Endodermal cell (in vitro differentiated cells): Measurements from ENCODE around the gene LTB. TPM values are rescaled to one million over a fixed set of nuclear protein-coding genes. Genes with fewer than 3 reads are reported as not detected.

Experiments used
- DNase-seq: peaks from one replicate; pipeline ENCODE4 v3.0.0-alpha.2; 2017
- H3K27ac ChIP-seq: 2 replicates; pipeline ENCODE4 v1.5.1; 2013; ENCODE audit warnings: mild to moderate bottlenecking, low read depth, low read length, moderate library complexity
- H3K27me3 ChIP-seq: 2 replicates; pipeline ENCODE4 v1.6.1; 2013; ENCODE audit warnings: mild to moderate bottlenecking, low read length, moderate library complexity; ENCODE audit not compliant: insufficient read depth, control insufficient read depth, poor library complexity, severe bottlenecking
- H3K36me3 ChIP-seq: 2 replicates; pipeline ENCODE4 v1.7.0; 2013; ENCODE audit warnings: mild to moderate bottlenecking, low read length, moderate library complexity; ENCODE audit not compliant: control insufficient read depth, insufficient read depth
- H3K4me1 ChIP-seq: one replicate; pipeline ENCODE4 v1.7.0; 2013; ENCODE audit warnings: low read length; ENCODE audit not compliant: control insufficient read depth, insufficient read depth
- H3K4me3 ChIP-seq: 2 replicates; pipeline ENCODE4 v1.5.1; 2013; ENCODE audit warnings: mild to moderate bottlenecking, low read length, moderate library complexity
- H3K9ac ChIP-seq: 2 replicates; pipeline ENCODE4 v1.6.1; 2013; ENCODE audit warnings: mild to moderate bottlenecking, low read length, moderate library complexity; ENCODE audit not compliant: poor library complexity, severe bottlenecking; ENCODE audit errors: extremely low read depth
- H3K9me3 ChIP-seq: 2 replicates; pipeline ENCODE4 v1.6.1; 2013; ENCODE audit warnings: mild to moderate bottlenecking, low read length, moderate library complexity; ENCODE audit not compliant: control insufficient read depth
- H3K27ac Mint-ChIP-seq: 2 replicates; pipeline ENCODE4 v1.8.0; 2020; ENCODE audit warnings: mixed read lengths
- H3K27me3 Mint-ChIP-seq: 2 replicates; pipeline ENCODE4 v1.8.0; 2021; ENCODE audit warnings: mild to moderate bottlenecking, mixed read lengths; ENCODE audit not compliant: insufficient read depth
- H3K36me3 Mint-ChIP-seq: 2 replicates; pipeline ENCODE4 v1.8.0; 2020; ENCODE audit warnings: low read depth, mixed read lengths
- H3K4me1 Mint-ChIP-seq: 2 replicates; pipeline ENCODE4 v1.8.0; 2020; ENCODE audit warnings: mixed read lengths
- H3K4me3 Mint-ChIP-seq: 2 replicates; pipeline ENCODE4 v1.8.0; 2020; ENCODE audit warnings: mild to moderate bottlenecking, moderate library complexity, mixed read lengths
- H3K9me3 Mint-ChIP-seq: 2 replicates; pipeline ENCODE4 v1.8.0; 2020; ENCODE audit warnings: mild to moderate bottlenecking, mixed read lengths
- whole genome bisulfite sequencing, 2 experiments: methylation state at CpG; one replicate each; pipeline versions ENCODE4 v1.1.5 to v1.1.7; 2013; ENCODE audit warnings: missing lambda C conversion rate in 2 of 2, mixed read lengths in 1 of 2; ENCODE audit not compliant: insufficient coverage in 1 of 2, insufficient read length in 1 of 2; 5-methylcytosine and 5-hydroxymethylcytosine counted together
- total RNA-seq, 2 donors: library from RNA; stranded (reverse); fragmentation: NEBNext Ultra II Directional in 1 of 2; extraction: Animal tissue kit (Norgen Biotek cat#: 25700) in 1 of 2; gene quantifications; 2 replicates in 1 of 2; 3 replicates in 1 of 2; pipeline ENCODE4 v1.2.1, GENCODE V29; 2021
- TF ChIP-seq, protein P1 (sequence below): fragments of 200-600 bp; sonication (generic); conservative IDR thresholded peaks from 2 replicates; pipeline ENCODE4 v1.5.0; 2021; ENCODE audit warnings: antibody characterized with exemption, mild to moderate bottlenecking

LTB gene
- total RNA-seq, 2 donors from 2014 or later = 1.3 TPM; not detected in 1

DNA sequence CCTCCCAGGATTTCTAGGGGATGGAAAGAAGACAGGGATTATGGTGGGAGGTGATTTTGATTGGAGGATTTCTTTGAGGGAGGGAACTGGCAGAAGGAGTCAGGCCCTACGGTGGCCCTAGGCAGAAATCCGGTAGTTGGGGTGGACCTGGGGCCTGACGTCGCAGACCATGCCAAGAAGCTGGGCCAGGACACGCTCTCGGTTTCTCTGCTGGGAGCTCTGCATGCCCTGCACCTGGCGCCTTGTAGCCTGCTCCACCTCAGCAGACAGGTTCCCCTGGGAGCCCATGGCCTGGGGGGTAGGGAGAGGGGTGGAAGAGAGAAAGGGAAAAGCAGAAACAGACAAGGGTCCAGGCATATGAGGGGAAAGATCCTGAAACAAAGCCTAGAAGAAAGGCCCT is 36.9 kb downstream of the LTB start:
- H3K36me3 ChIP-seq = peaks cover 24% of the 10 kb centered on the region
- TF ChIP-seq, protein P1, sequence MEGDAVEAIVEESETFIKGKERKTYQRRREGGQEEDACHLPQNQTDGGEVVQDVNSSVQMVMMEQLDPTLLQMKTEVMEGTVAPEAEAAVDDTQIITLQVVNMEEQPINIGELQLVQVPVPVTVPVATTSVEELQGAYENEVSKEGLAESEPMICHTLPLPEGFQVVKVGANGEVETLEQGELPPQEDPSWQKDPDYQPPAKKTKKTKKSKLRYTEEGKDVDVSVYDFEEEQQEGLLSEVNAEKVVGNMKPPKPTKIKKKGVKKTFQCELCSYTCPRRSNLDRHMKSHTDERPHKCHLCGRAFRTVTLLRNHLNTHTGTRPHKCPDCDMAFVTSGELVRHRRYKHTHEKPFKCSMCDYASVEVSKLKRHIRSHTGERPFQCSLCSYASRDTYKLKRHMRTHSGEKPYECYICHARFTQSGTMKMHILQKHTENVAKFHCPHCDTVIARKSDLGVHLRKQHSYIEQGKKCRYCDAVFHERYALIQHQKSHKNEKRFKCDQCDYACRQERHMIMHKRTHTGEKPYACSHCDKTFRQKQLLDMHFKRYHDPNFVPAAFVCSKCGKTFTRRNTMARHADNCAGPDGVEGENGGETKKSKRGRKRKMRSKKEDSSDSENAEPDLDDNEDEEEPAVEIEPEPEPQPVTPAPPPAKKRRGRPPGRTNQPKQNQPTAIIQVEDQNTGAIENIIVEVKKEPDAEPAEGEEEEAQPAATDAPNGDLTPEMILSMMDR = no peak
- no peak overlapping the region for H3K27ac Mint-ChIP-seq
- H3K27me3 ChIP-seq = no peaks in the 10 kb centered on the region
- 89 to 95% methylated on average over 6 to 7 of the region's 7 CpGs for WGBS, 2 experiments
- H3K36me3 Mint-ChIP-seq = peaks cover 19% of the 10 kb centered on the region
- H3K4me3 Mint-ChIP-seq = no peak overlapping the region
- no peaks in the 10 kb centered on the region for H3K9me3 Mint-ChIP-seq
- H3K27me3 Mint-ChIP-seq = no peaks in the 10 kb centered on the region
- H3K9me3 ChIP-seq = no peaks in the 10 kb centered on the region
- H3K9ac ChIP-seq = no peak overlapping the region
- peaks cover 15% of the 10 kb centered on the region for H3K4me1 Mint-ChIP-seq
- DNase-seq = no peak
- no peak overlapping the region for H3K27ac ChIP-seq
- peaks cover 6% of the 10 kb centered on the region for H3K4me1 ChIP-seq
- no peak overlapping the region for H3K4me3 ChIP-seq

DNA sequence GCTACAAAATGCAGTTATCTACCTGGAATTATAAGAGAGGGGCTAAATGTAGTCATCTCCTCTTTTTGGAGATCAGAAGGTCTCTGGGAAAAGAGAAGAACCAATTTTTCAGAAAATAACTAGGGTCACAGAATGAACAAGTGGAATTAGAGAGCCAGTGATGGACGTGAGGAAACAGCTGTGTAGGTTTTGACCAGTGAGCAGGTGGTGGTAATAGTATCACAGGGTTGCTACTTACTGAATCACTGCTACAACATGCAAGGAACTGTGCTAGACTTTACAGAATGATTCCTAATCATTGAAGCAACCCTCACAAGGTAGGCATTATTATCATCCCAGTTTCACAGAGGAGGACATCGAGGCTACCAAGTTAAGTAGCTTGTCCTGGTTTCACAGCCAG is 37.5 kb downstream of the LTB start:
- peaks cover 9% of the 10 kb centered on the region for H3K4me1 ChIP-seq
- H3K4me1 Mint-ChIP-seq = peaks cover 21% of the 10 kb centered on the region
- no peaks in the 10 kb centered on the region for H3K27me3 ChIP-seq
- 86 to 92% methylated on average over 1 to 2 of the region's 2 CpGs for WGBS, 2 experiments
- no peak for DNase-seq
- no peak overlapping the region for H3K9ac ChIP-seq
- H3K9me3 ChIP-seq = no peaks in the 10 kb centered on the region
- peaks cover 26% of the 10 kb centered on the region for H3K36me3 ChIP-seq
- no peak overlapping the region for H3K4me3 Mint-ChIP-seq
- TF ChIP-seq, protein P1 = no peak
- no peaks in the 10 kb centered on the region for H3K27me3 Mint-ChIP-seq
- H3K9me3 Mint-ChIP-seq = no peaks in the 10 kb centered on the region
- no peak overlapping the region for H3K4me3 ChIP-seq
- no peak overlapping the region for H3K27ac ChIP-seq
- H3K27ac Mint-ChIP-seq = no peak overlapping the region
- H3K36me3 Mint-ChIP-seq = peaks cover 23% of the 10 kb centered on the region

DNA sequence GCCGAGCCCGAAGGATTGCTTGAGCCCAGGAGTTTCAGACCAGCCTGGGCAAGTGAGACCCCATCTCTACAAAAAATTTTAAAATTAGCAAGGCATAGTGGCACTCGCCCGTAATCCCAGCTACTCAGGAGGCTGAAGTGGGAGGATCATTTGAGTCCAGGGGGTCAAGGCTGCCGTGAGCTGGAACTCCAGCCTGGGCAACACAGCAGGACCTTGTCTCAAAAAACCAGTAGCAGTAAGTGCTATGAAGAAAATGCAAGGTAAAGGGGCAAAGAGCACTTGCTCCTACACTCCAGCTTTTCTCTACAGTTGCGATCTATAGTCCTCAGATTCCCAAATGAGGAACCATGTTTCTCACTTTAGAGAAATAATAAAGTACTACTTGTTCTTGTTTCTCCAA is 38.6 kb downstream of the LTB start:
- peaks cover 11% of the 10 kb centered on the region for H3K4me1 ChIP-seq
- Mint-ChIP-seq H3K9me3 (no peaks in the 10 kb centered on the region), H3K4me1 (peaks cover 31% of the 10 kb centered on the region), H3K27me3 (no peaks in the 10 kb centered on the region), H3K4me3 (no peak overlapping the region), H3K27ac (no peak overlapping the region), H3K36me3 (peaks cover 25% of the 10 kb centered on the region)
- H3K9ac ChIP-seq = no peak overlapping the region
- H3K27me3 ChIP-seq = no peaks in the 10 kb centered on the region
- TF ChIP-seq, protein P1 = no peak
- H3K9me3 ChIP-seq = no peaks in the 10 kb centered on the region
- DNase-seq = no peak
- WGBS, 2 experiments = 95 to 96% methylated on average over 6 of the region's 6 CpGs
- H3K36me3 ChIP-seq = peaks cover 26% of the 10 kb centered on the region
- no peak overlapping the region for H3K27ac ChIP-seq
- no peak overlapping the region for H3K4me3 ChIP-seq
